ENCODE results near the gene PRUNE2.
"Not testable (repeated sequence)": the region's sequence is repeated elsewhere in the genome, so short reads cannot be mapped to it uniquely, and the experiment has no call there.

Gene PRUNE2

DNA sequence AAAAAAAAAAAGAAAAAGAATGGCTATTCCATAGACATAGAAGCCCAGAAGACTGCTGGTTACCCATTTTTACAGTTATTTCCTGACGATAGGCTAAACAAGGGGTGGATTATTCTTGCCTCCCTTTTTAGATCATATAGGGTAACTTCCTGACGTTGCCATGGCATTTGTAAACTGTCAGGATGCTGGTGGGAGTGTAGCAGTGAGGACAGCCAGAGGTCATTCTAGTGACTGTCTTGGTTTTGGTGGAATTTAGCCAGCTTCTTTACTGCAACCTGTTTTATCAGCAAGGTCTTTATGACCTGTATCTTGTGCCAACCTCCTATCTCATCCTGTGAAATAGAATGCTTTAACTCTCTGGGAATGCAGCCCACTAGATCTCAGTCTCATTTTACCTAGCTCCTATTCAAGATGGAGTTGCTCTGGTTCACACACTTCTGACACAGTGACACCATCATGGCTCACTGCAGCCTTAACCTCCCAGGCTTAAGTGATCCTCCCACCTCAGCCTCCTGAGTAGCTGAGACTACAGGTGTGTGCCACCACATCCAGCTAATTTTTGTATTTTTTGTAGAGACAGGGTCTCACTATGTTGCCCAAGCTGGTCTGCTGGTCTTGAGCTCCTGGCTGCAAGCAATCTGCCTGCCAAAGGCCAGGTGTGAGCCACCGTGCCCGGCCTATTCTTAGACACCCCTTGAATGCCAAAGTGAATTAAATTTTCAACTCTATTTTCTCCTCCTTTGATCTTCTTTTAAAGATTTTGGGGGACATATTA lies 311.8 kb downstream of the PRUNE2 start:
- not testable (repeated sequence) for DNase-seq

- no peak for DNase-seq
Observed at GRCh38 chr9:76592974-76593347, 313.0 kb downstream of the PRUNE2 start.

DNA sequence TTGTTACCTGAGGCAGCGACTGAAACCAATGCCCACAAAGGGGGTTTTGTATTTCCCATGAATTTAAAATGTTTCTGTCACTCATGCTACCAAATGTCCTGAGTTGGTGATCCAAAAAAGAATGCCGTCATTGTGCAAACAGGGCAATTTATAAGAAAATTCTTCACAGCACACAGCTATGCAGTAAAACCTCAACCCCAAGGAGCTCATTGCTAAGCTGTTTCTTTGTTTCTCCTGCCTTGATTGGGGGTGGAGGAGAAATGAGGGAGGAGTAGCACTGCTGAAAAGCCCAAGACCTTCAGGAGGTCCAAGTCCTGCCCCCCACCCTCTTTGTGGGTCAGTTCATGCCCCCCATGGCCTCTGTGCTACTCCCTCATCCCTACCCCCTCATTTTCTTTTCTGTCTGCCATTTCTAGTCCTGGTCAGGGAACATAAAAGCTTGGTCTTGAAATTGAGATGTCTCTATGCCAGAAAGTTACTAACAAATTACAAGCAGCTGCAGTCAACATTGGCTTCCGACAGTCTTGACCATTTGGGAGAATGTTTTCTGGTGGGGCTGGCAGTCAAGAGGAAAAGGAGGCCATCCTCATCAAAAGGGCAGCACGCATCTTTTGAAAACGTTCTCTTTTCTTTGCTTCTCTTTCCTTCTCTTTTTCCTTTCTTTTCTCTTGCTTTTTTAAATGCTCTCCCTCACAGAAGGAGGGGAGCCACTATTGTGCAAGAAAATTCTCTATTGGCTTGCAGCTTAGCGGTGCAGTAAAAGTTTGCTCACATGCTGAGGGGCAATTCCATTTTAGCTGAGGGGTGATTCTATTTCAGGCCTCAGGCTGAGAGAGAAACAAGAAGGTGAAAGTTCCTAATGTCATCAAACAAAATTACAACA lies 313.6 kb downstream of the PRUNE2 start:
- DNase-seq = no peak

GRCh38 chr9:76591256-76591950 lies 314.5 kb downstream of the PRUNE2 start:
- DNase-seq = no peak

- no peak for DNase-seq
Observed at GRCh38 chr9:76588316-76588715, 317.6 kb downstream of the PRUNE2 start.

DNA sequence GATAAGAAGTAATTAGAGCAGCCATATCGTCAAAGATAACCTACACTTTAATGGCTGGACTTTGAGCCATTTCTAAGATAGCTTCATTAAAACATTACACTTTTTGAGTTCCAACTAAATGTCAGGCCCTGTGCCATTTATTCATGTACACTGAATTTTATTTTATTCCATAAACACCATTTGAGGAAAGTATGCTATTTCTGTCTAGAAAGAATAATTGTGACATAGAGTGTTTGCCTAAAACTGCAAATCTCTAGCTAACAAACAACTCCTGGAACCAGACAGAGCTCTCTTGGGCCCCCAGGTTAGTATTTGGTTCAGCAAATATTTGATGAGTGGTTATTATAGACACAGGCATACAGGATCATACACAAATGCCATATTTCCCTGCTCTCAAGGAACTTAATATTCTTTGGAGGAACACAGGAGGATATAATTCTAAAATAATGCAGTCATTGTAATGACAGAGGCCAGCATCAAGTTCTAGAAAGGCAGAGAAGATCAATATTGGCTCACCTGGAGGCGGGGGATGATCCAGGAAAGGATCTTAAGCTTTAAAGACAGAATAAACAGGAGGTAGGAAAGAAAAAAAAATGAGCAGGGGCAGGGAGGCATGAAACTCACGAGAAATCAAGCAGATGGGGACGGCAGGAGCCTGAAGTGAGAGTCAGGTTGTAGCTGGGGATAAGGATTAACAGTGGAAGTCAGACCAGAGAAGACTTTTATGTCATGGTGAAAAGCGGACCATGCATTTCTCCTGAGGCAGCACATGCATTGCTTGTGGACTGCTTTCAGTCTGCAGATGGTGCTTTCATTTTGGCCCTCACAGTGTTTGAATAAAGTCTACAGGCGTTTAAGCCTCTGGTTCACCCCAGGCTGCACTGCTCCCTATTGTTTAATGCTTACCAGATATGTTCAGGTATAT lies 319.3 kb downstream of the PRUNE2 start:
- no peak for DNase-seq

GRCh38 chr9:76585487-76586389 lies 320.2 kb downstream of the PRUNE2 start:
- DNase-seq = no peak

DNA sequence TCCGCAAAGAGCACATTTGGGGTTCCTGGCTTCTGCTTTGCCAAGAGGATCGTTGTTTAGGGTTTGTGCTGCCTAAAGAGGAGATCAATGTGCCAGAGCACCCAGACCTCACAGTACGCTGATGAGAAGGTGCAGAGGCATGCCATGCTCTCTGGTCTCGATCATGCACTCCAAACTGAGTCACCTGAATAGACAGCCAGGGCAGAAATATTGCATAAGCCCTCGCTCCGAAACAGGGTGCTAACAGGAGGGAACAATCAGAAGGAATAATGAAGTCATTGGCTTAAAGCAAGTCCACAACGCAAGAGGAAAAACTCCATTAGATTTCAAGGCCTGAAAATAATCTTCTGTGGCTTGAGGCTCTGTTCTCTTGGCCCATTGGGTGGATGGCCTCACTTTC lies 322.7 kb downstream of the PRUNE2 start:
- DNase-seq = no peak

DNA sequence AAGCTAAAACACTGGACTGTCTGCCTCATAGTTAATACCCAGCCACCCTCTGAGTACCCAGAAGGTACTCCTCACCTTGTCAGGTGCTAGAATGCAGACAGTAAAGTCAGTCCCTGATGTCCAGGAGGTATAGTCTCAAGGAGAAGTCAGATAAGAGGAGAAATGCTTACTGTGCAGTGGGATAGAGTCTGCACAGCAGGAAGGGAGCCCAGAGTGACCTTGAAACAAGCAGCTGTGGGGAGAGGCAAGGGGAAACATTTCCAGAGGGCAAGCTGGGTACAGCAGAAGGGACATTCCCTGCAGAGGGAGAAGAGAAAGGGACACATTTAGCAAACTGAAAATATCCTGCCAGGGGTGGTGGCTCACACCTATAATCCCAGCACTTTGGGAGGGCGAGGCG lies 324.2 kb downstream of the PRUNE2 start:
- DNase-seq = no peak

DNA sequence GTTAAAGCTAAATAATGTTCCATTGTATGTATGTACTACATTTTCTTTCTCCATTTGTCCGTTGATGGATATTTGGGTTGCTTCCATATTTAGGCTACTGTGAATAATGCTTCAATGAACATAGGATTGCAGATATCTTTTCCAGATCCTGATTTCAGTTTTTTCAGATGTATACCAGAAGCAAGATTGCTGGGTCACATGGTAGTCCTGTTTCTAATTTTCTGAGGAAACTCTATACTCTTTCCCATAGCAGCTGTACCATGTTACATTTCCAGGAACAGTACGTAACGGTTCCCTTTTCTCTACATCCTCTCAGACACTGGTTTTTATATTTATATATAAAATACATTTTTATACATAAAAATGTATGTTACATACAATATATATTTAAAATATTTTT lies 325.1 kb downstream of the PRUNE2 start:
- DNase-seq = no peak

GRCh38 chr9:76580188-76580587 lies 325.7 kb downstream of the PRUNE2 start:
- DNase-seq = no peak

DNA sequence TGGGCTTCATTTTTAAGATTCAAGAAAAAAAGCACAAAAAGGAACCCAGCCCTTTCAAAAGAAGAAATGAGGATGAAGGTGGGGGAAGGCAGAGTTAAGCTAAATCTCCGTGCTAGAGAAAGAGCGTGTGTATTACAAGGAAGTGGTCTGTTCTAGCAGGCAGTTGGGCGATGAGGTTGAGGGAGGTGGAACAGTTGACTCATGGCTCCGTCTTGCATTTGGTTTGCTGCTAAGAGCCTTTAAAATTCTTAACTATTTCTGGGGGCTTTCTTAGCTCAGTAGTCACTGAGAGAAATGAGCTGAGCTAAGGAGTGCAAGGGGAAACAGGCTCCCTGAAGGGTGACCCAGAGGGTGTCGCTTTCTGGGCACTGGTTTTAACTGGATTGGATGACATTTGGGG lies 329.6 kb downstream of the PRUNE2 start:
- no peak for DNase-seq

- DNase-seq = no peak
Observed at GRCh38 chr9:76575761-76576160, 330.2 kb downstream of the PRUNE2 start.

DNA sequence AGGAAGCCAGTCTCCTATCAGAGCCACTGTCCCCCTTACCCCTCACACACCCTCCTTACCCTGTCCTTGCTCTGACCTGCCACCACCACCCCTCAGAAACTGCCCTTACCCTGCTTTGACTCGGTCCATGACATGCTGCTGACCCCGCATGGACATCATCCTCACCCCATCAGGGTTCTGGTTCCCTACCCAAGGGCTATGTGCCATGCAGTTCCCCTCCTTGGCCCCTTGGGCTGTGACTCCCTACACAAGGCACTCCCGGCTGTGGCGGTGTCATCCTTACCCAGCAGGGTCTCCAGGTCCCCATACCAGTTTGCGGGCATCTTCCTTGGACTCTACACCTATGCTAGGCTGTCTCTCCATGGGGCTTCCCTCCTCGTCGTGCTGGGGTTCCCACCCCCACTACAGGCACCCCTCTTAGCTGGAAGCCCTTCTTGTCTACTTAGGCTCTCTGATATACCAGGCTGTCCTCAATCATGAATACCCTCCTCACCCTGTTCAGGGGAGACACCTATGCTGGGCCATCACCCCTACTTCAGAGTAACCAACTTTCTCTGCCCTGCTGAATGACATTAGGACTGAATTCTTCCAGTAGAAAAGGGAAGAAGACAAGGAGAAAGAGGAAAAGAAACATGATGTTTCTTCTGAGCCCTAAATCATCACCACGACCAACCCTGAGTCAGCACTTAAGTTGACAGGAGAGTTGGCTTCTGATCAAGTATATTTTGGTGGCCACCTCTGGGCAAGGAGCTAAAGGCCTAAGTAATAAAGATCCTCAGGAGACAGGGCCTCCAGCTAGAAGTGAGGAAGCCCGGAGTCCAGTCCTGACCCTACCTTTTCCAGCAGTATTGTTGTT lies 331.8 kb downstream of the PRUNE2 start:
- no peak for DNase-seq

- no peak for DNase-seq
Observed at GRCh38 chr9:76573408-76573807, 332.5 kb downstream of the PRUNE2 start.

DNA sequence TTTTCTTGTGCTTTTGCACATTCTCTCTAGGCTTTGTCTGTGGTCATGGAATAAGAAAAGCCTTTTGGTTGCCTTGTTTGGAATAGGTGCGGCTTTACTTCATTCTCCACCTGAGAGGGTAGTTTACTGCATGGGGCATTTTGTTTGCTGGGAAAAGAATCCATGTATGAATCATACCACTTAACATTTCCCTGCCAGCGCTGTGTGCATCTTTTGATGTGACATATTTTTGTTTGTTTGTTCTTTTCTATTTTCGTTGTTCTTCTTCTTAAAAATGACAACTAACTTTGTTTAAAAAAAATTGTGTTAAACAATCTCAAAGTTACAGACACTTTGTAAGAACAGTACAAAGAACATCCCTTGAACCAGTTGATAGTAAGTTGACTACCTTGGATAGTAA lies 333.8 kb downstream of the PRUNE2 start:
- DNase-seq = no peak

GRCh38 chr9:76571743-76572146 lies 334.2 kb downstream of the PRUNE2 start:
- no peak for DNase-seq

DNA sequence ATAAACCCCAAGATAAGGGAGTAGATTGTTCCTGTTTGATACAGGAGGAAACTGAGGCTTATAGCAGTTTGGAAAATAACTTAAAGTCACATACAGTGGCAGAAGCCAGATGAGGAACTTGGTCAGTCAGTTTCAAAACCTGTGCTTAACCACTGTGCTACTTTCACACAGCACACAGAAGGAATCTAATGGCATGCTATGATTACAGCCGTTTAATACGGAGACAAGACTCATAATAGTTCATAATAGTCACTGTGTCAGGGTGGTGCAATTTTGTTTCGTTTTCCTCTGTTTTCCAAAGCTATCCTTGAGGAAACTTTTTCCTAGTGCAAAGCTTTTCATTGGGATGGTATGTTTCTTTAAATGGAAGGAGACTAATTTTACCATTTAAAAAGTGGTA lies 334.6 kb downstream of the PRUNE2 start:
- no peak for DNase-seq

DNA sequence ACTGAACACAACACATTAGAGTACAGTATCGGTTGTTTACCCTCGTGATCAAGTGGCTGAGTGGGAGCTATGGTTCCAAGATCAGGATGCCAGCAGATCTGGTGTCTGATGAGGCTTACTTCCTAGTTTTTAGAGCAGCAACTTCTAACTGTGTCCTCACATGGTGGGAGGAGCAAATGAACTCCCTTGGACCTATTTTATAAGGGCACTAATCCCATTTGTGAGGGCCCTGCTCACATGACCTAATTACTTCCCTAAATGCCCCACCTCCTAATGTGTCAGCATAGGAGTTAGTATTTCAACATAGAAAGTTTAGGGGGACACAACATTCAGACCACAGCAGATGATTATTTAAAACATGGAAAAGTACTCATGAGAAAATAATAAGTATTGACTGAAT lies 335.1 kb downstream of the PRUNE2 start:
- no peak for DNase-seq

- no peak for DNase-seq
Observed at GRCh38 chr9:76567086-76567485, 338.8 kb downstream of the PRUNE2 start.
